Psoas muscle (tissue), 8 donors: Measurements from ENCODE around the gene LEF1. TPM values are rescaled to one million over a fixed set of nuclear protein-coding genes. Genes with fewer than 3 reads are reported as not detected.

Experiments
- ATAC-seq, 4 donors: fragments of 200-7000 bp; cut with Tn5 transposase; one replicate each; pipeline ENCODE4 v1.9.1; 2020; ENCODE audit warnings: moderate library complexity in 3 of 4, mild to moderate bottlenecking in 2 of 4
- DNase-seq, 2 donors: peaks; one replicate each; pipeline ENCODE4 v3.0.0-alpha.2; 2020
- H3K27ac ChIP-seq: fragments of 200-600 bp; one replicate; pipeline ENCODE4 v1.8.0; 2022
- H3K27me3 ChIP-seq, 3 donors: fragments of 200-600 bp in 1 of 3; one replicate each; pipeline versions ENCODE4 v1.6.1 to v1.8.0; 2013 to 2022; ENCODE audit warnings: low read length in 2 of 3, mild to moderate bottlenecking in 2 of 3, moderate library complexity in 1 of 3; ENCODE audit not compliant: insufficient read depth in 3 of 3
- H3K36me3 ChIP-seq, 2 donors: fragments of 200-600 bp in 1 of 2; one replicate each; pipeline versions ENCODE4 v1.6.1 to v1.8.0; 2013 to 2022; ENCODE audit warnings: low read depth in 1 of 2, mild to moderate bottlenecking in 1 of 2, moderate library complexity in 1 of 2; ENCODE audit not compliant: insufficient read depth in 1 of 2
- H3K4me1 ChIP-seq: fragments of 200-600 bp; one replicate; pipeline ENCODE4 v1.8.0; 2022
- H3K4me3 ChIP-seq: fragments of 200-600 bp; one replicate; pipeline ENCODE4 v1.8.0; 2022; ENCODE audit warnings: mild to moderate bottlenecking
- H3K9me3 ChIP-seq: fragments of 200-600 bp; one replicate; pipeline ENCODE4 v1.8.0; 2022
- CTCF ChIP-seq: fragments of 200-600 bp; IDR thresholded peaks from one replicate; pipeline ENCODE4 v1.8.0; 2022; ENCODE audit warnings: antibody characterized with exemption
- WGBS, 3 donors: extraction: QIAGEN DNeasy Blood & Tissue Kit; methylation state at CpG; one replicate each; pipeline versions ENCODE4 v1.1.6 to v1.1.7; 2013; 5-methylcytosine and 5-hydroxymethylcytosine counted together
- intact Hi-C, 2 donors: fragments of 100-400 bp; cut with DNase I; formaldehyde crosslinking; loops; one replicate each; pipeline versions ENCODE4 v1.11.0 to v1.14.2; 2022
- polyA plus RNA-seq, 3 donors: library from polyadenylated mRNA; stranded (reverse); fragments of 200-250 nt; gene quantifications; one replicate each; pipeline ENCODE4 v1.2.3, GENCODE V29; 2013
- total RNA-seq, 4 donors: library from RNA; stranded (reverse); fragmentation: NEBNext Ultra II Directional in 2 of 4; extraction: Animal tissue kit (Norgen Biotek cat#: 25700) in 2 of 4; gene quantifications; one replicate each; pipeline versions ENCODE4 v1.2.1 to v1.2.4, GENCODE V29; 2021 to 2023
- donor health status: healthy with polysubstance abuse.
- donor health status: DM: no; HTN: no; CAD: no; lungs with moderate emphysema.
- donor health status: Bipolar disorder and iron deficiency.
- donor health status: healthy.
- donor health status: DM: yes; HTN: yes; CAD: no.
- donor health status: DM: no; HTN: no; CAD: no.
- donor health status: DM: no; HTN: no; CAD: no.
- donor health status: DM: yes; HTN: yes; CAD: no.

Gene LEF1
- total and polyA plus RNA-seq, 7 donors: 0.10 to 0.44 (median 0.29) TPM

- ATAC-seq: no peak
- no peaks in the 10 kb centered on the region for H3K4me1 ChIP-seq
- H3K4me3 ChIP-seq: no peak overlapping the region
- H3K27ac ChIP-seq: no peak overlapping the region
- TF ChIP-seq CTCF: no peak
- no peak for DNase-seq
- 88 to 93% (median 91%) methylated on average over 5 of the region's 5 CpGs for WGBS, 3 donors
- H3K27me3 ChIP-seq: peaks cover 0 to 6% (median 2%) of the 10 kb centered on the region in 3 donors
- H3K36me3 ChIP-seq: no peaks in the 10 kb centered on the region
- intact Hi-C loops: no loop called here
- H3K9me3 ChIP-seq: no peaks in the 10 kb centered on the region
Observed at GRCh38 chr4:108103099-108103862, 65.5 kb downstream of the LEF1 start.

GRCh38 chr4:108100827-108101226 is 67.9 kb downstream of the LEF1 start:
- ATAC-seq: no peak
- 42 to 44% (median 42%) methylated on average over 1 of the region's 1 CpG for WGBS, 3 donors
- H3K27ac ChIP-seq: no peak overlapping the region
- TF ChIP-seq CTCF: no peak
- no peak for DNase-seq
- no peaks in the 10 kb centered on the region for H3K27me3 ChIP-seq
- no peaks in the 10 kb centered on the region for H3K4me1 ChIP-seq
- no peaks in the 10 kb centered on the region for H3K9me3 ChIP-seq
- H3K36me3 ChIP-seq: no peaks in the 10 kb centered on the region
- no peak overlapping the region for H3K4me3 ChIP-seq
- intact Hi-C loops: no loop called here

GRCh38 chr4:108099838-108100237 is 68.9 kb downstream of the LEF1 start:
- H3K27ac ChIP-seq: no peak overlapping the region
- H3K4me1 ChIP-seq: no peaks in the 10 kb centered on the region
- TF ChIP-seq CTCF: no peak
- no peak overlapping the region for H3K4me3 ChIP-seq
- intact Hi-C loops: no loop called here
- H3K9me3 ChIP-seq: no peaks in the 10 kb centered on the region
- DNase-seq: no peak
- no peaks in the 10 kb centered on the region for H3K36me3 ChIP-seq
- H3K27me3 ChIP-seq: no peaks in the 10 kb centered on the region
- ATAC-seq: no peak
- WGBS, 3 donors: 94 to 98% (median 95%) methylated on average over 1 of the region's 1 CpG

GRCh38 chr4:108097990-108098553 is 70.7 kb downstream of the LEF1 start:
- intact Hi-C loops: no loop called here
- Histone ChIP-seq H3K27me3 (no peaks in the 10 kb centered on the region), H3K4me3 (no peak overlapping the region), H3K4me1 (no peaks in the 10 kb centered on the region), H3K9me3 (no peaks in the 10 kb centered on the region), H3K36me3 (no peaks in the 10 kb centered on the region), H3K27ac (no peak overlapping the region)
- WGBS, 3 donors: 66 to 70% (median 69%) methylated on average over 5 of the region's 5 CpGs
- ATAC-seq (no peak), DNase-seq (no peak)
- no peak for TF ChIP-seq CTCF
